ENCODE results near the gene DIS3L2. TPM values are rescaled to one million over a fixed set of nuclear protein-coding genes. Genes with fewer than 3 reads are reported as not detected.

The DIS3L2 gene
- total RNA-seq, 2 donors from 2014 or later, result 22.6 to 32.3 TPM

DNA sequence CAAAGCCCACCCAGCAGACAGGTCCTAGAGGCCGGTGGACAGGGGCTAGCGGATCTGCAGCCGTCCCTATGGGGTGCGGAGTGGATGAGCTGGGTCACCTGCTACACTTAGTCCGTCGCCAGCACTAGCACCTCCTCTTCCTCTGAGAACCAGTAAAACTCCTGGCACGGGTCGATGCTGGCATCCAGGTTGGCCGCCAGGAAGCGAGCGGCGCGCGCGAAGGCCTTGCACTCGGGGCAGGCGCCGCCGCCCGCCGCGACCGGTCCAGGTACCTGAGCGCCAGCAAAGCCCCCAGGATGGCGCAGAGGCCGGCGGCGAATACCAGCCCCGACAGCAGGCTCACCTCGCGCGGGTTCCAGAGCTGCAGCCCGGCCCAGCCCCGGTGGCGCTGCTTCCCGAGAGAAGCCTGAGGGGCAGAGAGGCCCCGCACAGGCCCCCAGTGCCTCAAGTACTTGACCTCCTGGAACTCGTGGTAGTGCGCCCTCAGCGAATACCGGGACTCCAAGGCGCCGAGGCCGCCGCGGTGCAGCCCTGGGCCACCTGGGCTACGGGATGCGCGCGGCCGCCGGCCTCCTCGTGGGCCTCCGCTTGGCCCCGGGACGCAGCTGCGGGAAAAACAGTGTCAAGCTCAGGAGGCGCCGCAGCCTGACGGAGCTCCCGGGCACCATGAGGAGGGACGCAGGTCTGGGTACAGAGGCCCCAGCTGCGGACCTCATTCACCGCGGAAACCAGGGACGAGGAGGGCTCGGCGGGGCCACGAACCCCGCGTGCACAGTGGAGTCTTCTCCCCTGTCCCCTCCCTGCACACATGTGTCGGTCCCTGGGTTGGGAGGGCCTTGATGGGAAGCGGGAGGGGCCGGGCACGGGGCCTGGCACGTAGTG lies 389.5 kb downstream of the DIS3L2 start:
- intact Hi-C loops (cut with DNase I), result no loop called here
- TF ChIP-seq, protein P1, sequence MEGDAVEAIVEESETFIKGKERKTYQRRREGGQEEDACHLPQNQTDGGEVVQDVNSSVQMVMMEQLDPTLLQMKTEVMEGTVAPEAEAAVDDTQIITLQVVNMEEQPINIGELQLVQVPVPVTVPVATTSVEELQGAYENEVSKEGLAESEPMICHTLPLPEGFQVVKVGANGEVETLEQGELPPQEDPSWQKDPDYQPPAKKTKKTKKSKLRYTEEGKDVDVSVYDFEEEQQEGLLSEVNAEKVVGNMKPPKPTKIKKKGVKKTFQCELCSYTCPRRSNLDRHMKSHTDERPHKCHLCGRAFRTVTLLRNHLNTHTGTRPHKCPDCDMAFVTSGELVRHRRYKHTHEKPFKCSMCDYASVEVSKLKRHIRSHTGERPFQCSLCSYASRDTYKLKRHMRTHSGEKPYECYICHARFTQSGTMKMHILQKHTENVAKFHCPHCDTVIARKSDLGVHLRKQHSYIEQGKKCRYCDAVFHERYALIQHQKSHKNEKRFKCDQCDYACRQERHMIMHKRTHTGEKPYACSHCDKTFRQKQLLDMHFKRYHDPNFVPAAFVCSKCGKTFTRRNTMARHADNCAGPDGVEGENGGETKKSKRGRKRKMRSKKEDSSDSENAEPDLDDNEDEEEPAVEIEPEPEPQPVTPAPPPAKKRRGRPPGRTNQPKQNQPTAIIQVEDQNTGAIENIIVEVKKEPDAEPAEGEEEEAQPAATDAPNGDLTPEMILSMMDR (IDR thresholded peaks at IDR 0.05), result no peak
- Histone ChIP-seq H3K9me3 (no peaks in the 10 kb centered on the region), H3K4me1 (no peaks in the 10 kb centered on the region), H3K4me3 (no peak overlapping the region), H3K27ac (no peak overlapping the region), H3K36me3 (no peaks in the 10 kb centered on the region), H3K9ac (ENCODE audit: low read depth in 2 of 2, low read length in 2 of 2) (no peak overlapping the region), H3K27me3 (peaks cover 44% of the 10 kb centered on the region)
- DNase-seq, result peak; percentile 58

DNA sequence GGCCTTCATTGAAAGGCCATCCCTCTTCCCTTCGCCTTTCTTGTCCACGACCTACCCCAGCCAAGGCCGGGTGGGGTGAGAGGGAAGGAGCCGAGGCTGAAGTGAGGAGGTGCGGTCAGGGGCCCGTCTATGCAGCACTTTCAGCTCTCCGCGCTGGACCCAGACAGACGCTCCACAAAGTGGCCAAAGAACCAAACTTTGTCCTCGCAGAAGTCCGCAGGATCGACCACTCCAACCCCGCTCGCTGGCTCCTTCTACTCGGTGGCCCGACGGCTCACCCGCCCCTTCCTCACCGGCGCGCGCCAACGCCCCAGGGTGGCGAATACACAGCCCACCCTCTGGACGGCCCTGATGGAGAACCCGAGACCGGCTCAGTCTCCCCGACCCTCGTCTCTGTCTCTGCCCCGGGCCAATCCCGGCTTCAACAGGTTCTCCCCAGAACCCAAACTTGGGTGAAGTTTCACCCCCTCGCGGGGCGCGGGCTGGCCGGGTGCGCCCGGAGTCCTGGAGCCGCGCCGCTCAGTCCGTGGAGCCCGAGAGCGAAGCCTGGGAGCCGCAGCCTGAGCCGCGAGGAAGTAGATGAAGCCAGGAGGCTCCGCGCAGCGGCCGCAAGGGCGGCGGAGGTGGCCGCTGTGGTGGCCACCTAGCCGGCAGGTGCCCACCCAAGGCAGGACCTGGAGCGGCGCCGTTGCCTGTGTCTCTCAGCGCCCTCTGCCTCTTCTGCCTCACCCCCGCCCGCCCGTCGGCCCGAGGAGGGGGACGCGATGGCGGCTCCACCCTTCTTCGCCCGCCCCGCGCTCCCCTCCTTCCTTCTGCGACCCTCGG lies 390.4 kb downstream of the DIS3L2 start:
- no peak for DNase-seq
- TF ChIP-seq, protein P1 (IDR thresholded peaks at IDR 0.05), result no peak
- no peaks in the 10 kb centered on the region for H3K36me3 ChIP-seq
- H3K27ac ChIP-seq, result no peak overlapping the region
- H3K27me3 ChIP-seq, result peaks cover 44% of the 10 kb centered on the region
- no peak overlapping the region for H3K9ac ChIP-seq (ENCODE audit: low read depth in 2 of 2, low read length in 2 of 2)
- intact Hi-C loops (cut with DNase I), result no loop called here
- no peaks in the 10 kb centered on the region for H3K9me3 ChIP-seq
- H3K4me3 ChIP-seq, result no peak overlapping the region
- no peaks in the 10 kb centered on the region for H3K4me1 ChIP-seq

DNA sequence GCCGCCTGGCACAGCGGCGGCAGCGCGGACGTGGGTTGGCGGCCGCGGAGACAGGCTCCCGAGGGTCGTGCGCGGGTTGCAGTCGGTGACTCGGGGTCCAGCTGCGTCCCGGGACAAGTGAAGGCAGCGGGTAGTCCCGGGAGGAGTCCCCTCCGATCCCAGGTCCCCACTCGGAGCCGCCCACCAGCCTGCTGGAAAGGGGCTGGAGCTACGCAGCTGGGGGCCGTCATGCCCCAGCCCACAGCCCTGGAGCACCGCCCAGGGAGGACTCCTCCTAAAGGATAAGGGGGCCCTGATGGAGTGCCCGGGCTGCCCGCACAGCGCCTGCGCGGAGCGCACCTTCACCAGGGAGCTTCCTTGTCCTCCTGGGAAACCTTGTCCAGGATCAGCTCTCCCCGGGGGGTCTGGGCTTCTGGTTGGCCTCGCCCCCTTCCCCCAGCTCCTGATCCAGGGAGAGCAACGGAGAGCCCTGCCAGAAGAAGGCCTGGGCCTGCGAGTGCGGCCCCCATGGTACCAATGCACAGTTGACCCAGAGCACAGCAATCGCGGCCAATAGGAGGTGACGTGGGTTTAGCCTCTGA lies 391.1 kb downstream of the DIS3L2 start:
- Histone ChIP-seq H3K36me3 (no peaks in the 10 kb centered on the region), H3K27ac (no peak overlapping the region), H3K4me3 (no peak overlapping the region), H3K4me1 (no peaks in the 10 kb centered on the region), H3K9me3 (no peaks in the 10 kb centered on the region), H3K9ac (ENCODE audit: low read depth in 2 of 2, low read length in 2 of 2) (no peak overlapping the region), H3K27me3 (peaks cover 44% of the 10 kb centered on the region)
- intact Hi-C loops (cut with DNase I), result no loop called here
- DNase-seq, result no peak
- TF ChIP-seq, protein P1 (IDR thresholded peaks at IDR 0.05), result no peak

DNA sequence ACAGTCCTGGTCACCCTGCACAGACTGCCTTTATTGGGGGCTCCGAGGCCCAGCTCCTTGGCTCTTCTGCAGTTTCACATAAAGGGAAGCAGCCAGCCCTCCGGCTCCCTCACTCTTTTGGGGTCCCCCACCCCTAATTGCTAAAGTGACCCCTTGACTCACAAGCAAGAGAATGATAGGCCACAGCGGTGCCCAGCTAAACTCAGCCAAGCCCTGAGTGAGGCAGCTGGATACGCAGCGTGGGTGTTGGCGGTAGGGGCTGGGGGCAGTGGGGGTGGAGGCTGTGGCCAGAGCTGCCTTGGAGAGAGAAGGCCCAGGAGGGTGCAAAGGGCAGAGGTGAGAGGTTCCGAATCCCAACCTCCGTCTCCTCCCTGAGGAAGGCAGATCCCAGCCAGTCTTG lies 391.6 kb downstream of the DIS3L2 start:
- no peaks in the 10 kb centered on the region for H3K9me3 ChIP-seq
- H3K36me3 ChIP-seq, result no peaks in the 10 kb centered on the region
- H3K4me1 ChIP-seq, result no peaks in the 10 kb centered on the region
- no peak overlapping the region for H3K4me3 ChIP-seq
- DNase-seq, result no peak
- H3K27ac ChIP-seq, result no peak overlapping the region
- intact Hi-C loops (cut with DNase I), result no loop called here
- TF ChIP-seq, protein P1 (IDR thresholded peaks at IDR 0.05), result no peak
- no peak overlapping the region for H3K9ac ChIP-seq (ENCODE audit: low read depth in 2 of 2, low read length in 2 of 2)
- peaks cover 44% of the 10 kb centered on the region for H3K27me3 ChIP-seq

DNA sequence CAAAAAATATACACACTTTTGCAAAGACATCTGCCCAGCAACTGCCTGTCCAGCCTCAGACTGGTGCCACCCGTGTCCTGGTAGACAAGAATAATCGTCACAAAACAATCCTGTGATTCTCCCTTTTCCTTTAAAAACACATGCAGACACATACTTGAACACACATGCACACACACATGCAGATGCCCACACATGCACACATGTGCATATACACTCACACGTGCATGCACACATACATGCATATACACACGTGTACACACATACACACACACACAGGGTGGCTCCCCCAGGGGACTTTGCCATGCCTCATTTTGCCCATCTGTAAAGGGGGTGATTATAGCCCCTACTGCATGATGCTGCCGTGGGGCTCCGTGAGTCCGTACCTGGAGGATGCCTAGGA lies 392.1 kb downstream of the DIS3L2 start:
- Histone ChIP-seq H3K4me1 (no peaks in the 10 kb centered on the region), H3K9me3 (no peaks in the 10 kb centered on the region), H3K36me3 (no peaks in the 10 kb centered on the region), H3K4me3 (no peak overlapping the region), H3K27ac (no peak overlapping the region), H3K27me3 (peaks cover 44% of the 10 kb centered on the region), H3K9ac (ENCODE audit: low read depth in 2 of 2, low read length in 2 of 2) (no peak overlapping the region)
- TF ChIP-seq, protein P1 (IDR thresholded peaks at IDR 0.05), result no peak
- intact Hi-C loops (cut with DNase I), result no loop called here
- DNase-seq, result no peak
